ENCODE measurements around the gene USP16. TPM values are rescaled to one million over a fixed set of nuclear protein-coding genes. Genes with fewer than 3 reads are reported as not detected.

USP16 gene
- total RNA-seq, result 30.6 and 32.5 TPM in 2 replicates

GRCh38 chr21:29024474-29025327 lies at the start of gene USP16:
Gene USP16, plus strand, starts transcription at chr21:29024668. Its CDS starts 3,246 bp downstream, at chr21:29027914.

GRCh38 chr21:28992526-28993292 lies 31.8 kb upstream of the USP16 start, which contains the start of gene LTN1:
Gene LTN1, minus strand, starts transcription at chr21:28992877. Its CDS starts 72 bp downstream, at chr21:28992805.

GRCh38 chr21:29073222-29074006 lies 48.9 kb downstream of the USP16 start, which contains the start of gene CCT8:
Gene CCT8, minus strand, starts transcription at chr21:29073648. Its CDS starts 58 bp downstream, at chr21:29073590.

Other genes with a start within 250 kb of the USP16 start
- gene LTN1, start 31.8 kb upstream of the USP16 start, total RNA-seq, result 25.4 and 31.5 TPM in 2 replicates
- gene RWDD2B, start 5.3 kb upstream of the USP16 start, total RNA-seq, result 19.3 and 20.2 TPM in 2 replicates
- gene CCT8, start 49.0 kb downstream of the USP16 start, total RNA-seq, result 91.4 and 96.2 TPM in 2 replicates
- gene MAP3K7CL, start 106.0 kb downstream of the USP16 start, total RNA-seq, result 4.1 and 7.3 TPM in 2 replicates

Measured in hair follicle dermal papilla cell (primary cell).